ENCODE data around the gene ZNF823.
A peak's percentile ranks its signal among the peaks of the same experiment; 100 is the strongest.

The ZNF823 gene

DNA sequence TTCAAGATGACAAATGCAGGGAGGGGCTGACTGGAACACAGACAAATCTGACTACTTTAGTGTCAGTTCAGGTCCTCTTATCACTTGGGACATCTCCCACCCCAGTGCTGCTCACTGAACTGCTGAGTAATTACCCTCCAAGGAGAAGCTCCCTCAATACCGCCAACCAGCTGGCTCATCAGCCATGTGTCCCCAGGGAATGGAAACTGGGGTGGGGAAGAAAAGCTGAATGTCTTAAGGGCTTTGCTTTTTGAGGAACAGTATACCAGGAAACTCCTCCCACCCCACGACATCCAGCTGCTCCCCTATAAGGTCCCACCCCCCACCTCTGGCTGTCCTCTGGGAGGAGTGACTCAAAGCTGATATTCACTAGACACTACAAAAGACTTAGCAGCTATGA is 2.0 kb downstream of the ZNF823 start:
- peak; percentile 88 for DNase-seq

DNA sequence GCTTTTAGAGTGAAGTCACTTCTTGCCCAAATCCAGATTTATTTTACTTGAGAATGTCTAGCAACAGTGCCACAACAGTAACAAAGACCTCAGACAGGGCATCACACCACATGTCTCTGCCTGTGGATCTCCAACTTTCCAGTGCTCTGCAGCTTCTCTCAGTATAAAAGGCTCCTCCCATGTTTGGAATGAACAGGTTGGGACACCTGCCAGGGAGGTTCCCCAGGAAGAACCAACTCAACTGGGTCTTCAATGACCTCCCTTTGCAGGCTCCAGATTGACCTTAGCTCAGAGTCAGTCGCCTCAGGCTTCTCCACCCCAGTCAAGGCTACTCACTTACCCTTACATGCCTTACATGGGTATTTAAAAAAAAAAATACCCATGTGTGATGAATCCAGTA is 3.4 kb downstream of the ZNF823 start:
- no peak for DNase-seq

DNA sequence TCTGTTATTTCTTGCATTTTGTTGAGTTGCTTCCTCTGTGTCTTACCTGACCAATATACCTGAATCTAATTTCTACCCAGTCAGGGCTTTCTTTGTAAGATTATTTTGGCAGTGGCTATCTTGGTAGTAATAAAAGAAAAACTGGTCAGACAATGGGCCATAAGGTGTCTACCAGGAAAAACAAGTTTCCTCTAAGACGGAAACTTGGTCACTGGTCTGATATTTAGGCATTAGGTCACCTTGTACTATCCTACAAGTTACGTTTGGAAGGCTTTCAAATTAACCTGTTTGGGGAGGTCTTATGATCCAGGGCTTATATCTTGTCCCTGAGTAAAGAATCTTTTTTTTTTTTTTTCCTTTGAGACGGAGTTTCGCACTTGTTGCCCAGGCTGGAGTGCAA is 9.2 kb downstream of the ZNF823 start:
- no peak for DNase-seq

GRCh38 chr19:11722414-11722813 is 16.3 kb downstream of the ZNF823 start:
- no peak for DNase-seq

- no peak for DNase-seq
Observed at GRCh38 chr19:11721681-11722080, 17.1 kb downstream of the ZNF823 start.

GRCh38 chr19:11710313-11710712 is 28.4 kb downstream of the ZNF823 start:
- no peak for DNase-seq

- DNase-seq, result no peak
Observed at GRCh38 chr19:11708457-11708856, 30.3 kb downstream of the ZNF823 start.

DNA sequence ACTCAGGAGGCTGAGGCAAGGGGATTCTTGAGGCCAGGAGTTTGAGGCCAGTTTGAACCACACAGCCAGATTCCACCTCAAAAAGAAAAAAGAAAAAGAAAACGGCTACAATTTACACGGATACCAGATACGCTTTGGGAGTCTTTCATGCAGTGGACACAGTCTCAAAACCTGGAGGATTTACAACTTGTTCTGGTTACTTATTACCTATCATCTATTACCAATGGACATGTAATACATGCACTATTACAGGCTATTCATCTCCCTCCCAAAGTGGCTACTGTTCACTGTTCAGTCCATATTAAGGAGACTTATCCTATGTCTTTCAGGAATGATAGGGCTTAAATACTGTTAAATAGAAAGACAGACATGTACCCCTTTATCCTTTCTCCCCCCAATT is 33.3 kb downstream of the ZNF823 start:
- DNase-seq, result no peak

DNA sequence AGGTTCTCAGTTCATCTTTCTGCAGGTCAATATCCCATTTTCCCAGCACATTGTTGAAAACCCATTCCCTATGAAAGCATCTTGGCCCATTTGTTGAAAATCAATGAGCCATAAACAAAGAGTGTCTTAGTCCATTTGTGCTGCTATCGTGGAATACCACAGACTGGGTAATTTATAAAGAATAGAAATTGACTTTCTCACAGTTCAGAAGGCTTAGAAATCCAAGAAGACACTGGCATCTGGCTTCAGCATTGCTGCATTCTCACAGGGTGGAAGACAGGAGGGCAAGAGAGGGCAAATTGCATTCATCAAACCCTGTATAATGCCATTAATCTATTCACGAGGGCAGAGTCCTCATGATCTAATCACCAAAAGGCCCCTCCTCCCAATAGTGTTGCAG is 34.1 kb downstream of the ZNF823 start:
- DNase-seq, result no peak

DNA sequence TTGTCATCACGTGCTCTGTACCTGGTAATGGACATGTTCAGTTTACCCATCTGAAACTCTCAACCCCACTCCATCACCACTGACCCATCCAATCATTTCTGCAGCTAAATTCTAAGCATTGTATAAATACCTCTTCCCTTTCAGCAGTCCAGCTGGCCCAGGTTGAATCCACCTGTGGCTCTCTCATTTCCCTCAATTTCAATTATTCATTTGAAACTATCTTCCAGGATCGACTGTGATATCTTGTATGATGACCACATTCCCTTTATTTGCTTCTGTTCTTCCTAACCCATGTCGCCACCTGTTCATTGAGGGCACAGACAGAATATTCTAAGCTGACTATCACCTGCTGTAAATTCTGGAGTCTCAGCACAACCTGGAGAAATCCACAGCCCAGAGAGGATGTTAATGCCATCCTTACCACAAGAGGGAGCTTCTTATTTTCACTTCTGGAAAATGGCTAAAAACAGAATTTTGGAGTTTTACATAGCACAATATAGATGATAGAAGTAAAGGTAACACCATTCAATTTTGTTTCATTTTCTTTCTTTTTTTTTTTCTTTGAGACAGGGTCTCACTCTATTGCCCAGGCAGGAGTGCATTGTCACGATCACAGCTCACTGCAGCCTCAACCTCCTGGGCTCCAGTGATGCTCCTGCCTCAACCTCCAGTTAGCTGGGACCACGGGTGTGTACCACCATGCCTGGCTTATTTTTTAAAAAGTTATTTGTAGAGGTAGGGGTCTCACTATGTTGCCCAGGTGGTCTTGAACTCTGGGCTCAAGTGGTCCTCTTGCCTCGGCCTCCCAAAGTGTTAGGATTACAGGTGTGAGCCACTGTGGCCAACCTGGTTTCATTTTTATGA is 38.6 kb downstream of the ZNF823 start:
- DNase-seq, result peak; percentile 60

DNA sequence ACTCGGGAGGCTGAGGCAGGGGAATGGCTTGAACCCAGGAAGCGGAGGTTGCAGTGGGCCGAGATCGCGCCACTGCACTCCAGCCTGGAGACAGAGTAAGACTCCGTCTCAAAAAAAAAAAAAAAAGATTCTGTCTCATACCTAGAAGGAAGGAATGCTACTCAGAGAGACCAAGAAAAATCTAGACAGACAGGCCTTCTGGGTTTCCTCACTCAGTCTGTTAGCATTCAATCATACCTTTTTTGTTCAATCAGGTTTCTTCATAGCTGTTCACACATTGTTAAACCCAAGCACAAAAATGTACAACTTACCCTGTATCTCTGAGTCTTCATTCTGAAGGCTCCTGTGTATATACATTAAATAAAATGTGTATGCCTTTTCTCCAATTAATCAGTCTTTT is 40.5 kb downstream of the ZNF823 start:
- DNase-seq, result no peak

GRCh38 chr19:11697284-11697855 is 41.4 kb downstream of the ZNF823 start:
- DNase-seq, result no peak

DNA sequence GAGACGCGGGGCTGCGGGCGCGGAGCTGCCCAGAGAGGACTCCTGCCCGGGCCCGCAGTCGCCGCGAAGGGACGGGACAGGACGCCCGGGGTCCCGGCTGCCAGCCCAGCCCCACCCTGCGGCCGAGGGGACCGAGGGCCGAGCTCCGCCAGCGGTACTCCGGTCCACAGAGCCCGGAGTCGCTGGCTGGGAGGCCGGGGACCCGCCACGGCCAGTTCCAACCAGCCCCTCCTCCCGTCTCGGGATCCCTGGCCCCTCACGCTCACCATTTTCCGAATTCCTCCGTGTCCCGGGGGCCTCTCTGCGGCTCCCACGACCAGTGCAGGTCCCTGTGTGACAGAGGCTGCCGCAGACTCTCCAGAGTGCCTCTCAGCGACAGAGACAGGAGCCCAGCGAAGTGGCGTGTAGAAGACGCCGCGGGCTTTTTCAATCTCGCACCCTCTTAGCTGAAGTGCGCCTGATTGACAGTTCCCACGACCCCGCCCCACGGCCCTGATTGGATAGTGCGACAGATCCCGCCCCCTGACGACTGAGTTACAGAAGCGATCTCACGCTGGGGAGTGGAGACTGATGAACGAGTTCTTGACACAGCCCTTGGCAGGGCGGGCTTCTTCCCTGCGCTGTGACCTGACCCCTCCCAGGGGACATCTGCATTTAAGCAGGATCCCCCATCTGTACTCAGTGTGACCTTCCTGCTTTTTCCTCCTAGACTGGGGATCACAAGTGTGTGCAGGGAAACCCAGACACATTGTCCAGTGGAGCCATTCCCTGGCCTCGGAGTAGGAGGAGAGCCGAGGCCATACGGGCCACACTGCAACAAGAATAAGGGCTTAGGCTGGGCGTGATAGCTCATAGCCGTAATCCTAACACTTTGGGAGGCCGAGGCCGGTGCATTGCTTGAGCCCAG is 44.0 kb downstream of the ZNF823 start:
- DNase-seq, result peak; percentile 93

- peak; percentile 40 for DNase-seq
Observed at GRCh38 chr19:11693505-11694499, 44.9 kb downstream of the ZNF823 start.

DNA sequence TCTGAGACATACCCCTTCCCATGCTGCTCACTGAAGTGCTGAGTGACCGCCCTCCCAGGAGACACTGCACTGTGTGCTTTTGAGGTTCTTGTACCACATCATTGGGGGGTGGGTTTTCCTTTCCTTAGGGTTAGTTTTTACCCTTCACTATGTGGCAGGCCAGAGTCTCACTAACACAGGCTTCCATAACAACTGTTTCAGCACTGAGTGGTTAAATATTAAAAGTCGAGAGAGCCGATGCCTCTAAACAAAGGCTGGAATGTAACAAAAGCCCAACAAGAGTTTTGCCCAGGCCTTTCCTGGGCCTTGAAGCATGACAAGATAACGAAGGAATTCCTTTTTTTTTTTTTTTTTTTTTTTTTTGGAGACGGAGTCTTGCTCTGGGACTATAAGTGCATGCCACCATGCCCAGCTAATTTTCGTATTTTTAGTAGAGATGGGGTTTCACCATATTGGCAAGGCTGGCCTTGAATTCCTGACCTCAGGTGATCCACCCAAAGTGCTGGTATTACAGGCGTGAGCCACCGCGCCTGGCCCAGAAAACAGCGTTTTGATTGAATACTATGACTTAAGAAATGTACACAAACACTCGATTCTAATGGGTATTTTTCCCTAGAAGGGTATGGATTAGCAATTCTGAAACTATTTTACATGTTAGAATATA is 46.5 kb downstream of the ZNF823 start:
- DNase-seq, result no peak

DNA sequence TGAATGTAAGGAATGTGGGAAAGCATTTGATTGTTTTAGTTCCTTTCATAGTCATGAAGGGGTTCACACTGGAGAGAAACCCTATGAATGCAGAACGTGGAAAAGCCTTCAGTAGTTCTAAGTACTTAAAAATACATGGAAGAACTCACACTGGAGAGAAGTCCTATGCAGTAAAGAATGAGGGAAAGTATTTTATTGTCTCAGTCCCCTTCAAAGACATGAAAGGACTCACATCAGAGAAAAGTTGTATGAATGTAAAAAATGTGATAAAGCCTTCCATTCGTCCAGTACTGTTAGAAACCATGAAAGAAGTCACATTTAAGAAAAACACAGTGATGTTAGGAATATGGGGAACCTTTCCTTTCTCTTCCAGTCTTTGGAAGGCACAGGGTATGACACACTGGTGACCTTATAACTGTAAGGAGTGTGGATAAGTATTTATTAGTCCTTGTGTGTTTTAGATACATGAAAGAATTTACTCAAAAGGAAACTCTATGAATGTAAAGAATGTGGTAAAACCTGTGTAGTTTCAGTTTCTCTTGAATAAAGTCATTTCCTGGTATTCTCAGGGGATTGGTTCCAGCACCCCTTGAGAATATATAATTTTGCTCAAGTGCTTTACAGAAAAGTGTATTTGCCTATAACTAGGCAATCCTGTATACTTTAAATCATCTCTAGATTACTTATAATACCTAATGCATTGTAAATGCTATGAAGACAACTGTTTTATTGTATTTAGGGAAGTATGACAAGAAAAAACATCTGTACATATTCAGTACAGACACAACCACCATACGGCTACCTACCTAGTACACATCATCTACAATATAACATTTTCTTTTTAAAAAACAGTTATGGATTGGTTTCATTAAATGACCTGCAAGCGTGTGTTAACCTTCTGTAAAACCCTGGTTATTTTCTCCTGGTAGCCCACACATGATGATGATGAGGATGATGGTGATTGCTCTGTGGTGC is 52.8 kb downstream of the ZNF823 start:
- DNase-seq, result no peak

- DNase-seq, result no peak
Observed at GRCh38 chr19:11684987-11685675, 53.6 kb downstream of the ZNF823 start.

- DNase-seq, result no peak
Observed at GRCh38 chr19:11680689-11681302, 58.0 kb downstream of the ZNF823 start.

- DNase-seq, result no peak
Observed at GRCh38 chr19:11678504-11678903, 60.2 kb downstream of the ZNF823 start.
